ENCODE results near the gene FOXO6.
A peak's percentile ranks its signal among the peaks of the same experiment; 100 is the strongest.

FOXO6 gene

GRCh38 chr1:41386196-41386663 lies 25.0 kb downstream of the FOXO6 start:
- DNase-seq = peak; percentile 72

- DNase-seq = peak; percentile 90
Observed at GRCh38 chr1:41387667-41388091, 26.4 kb downstream of the FOXO6 start.

GRCh38 chr1:41388510-41388909 lies 27.3 kb downstream of the FOXO6 start:
- DNase-seq = no peak

- no peak for DNase-seq
Observed at GRCh38 chr1:41389009-41389408, 27.8 kb downstream of the FOXO6 start.

GRCh38 chr1:41390166-41390565 lies 28.9 kb downstream of the FOXO6 start:
- DNase-seq = no peak

GRCh38 chr1:41390573-41390972 lies 29.3 kb downstream of the FOXO6 start:
- no peak for DNase-seq

- DNase-seq = no peak
Observed at GRCh38 chr1:41391834-41392527, 30.7 kb downstream of the FOXO6 start.

GRCh38 chr1:41392528-41392924 lies 31.3 kb downstream of the FOXO6 start:
- DNase-seq = no peak

- no peak for DNase-seq
Observed at GRCh38 chr1:41393716-41394368, 32.6 kb downstream of the FOXO6 start.

- no peak for DNase-seq
Observed at GRCh38 chr1:41394369-41394744, 33.1 kb downstream of the FOXO6 start.

GRCh38 chr1:41394959-41395956 lies 34.0 kb downstream of the FOXO6 start:
- DNase-seq = peak; percentile 83

GRCh38 chr1:41396084-41396483 lies 34.9 kb downstream of the FOXO6 start:
- no peak for DNase-seq

- no peak for DNase-seq
Observed at GRCh38 chr1:41397020-41397419, 35.8 kb downstream of the FOXO6 start.

GRCh38 chr1:41397753-41398330 lies 36.6 kb downstream of the FOXO6 start:
- no peak for DNase-seq

GRCh38 chr1:41399145-41399795 lies 38.0 kb downstream of the FOXO6 start:
- peak; percentile 81 for DNase-seq

- DNase-seq = no peak
Observed at GRCh38 chr1:41400225-41400624, 39.0 kb downstream of the FOXO6 start.

- DNase-seq = no peak
Observed at GRCh38 chr1:41401899-41402298, 40.7 kb downstream of the FOXO6 start.

- DNase-seq = peak; percentile 93
Observed at GRCh38 chr1:41404308-41404761, 43.1 kb downstream of the FOXO6 start.

GRCh38 chr1:41407664-41408252 lies 46.5 kb downstream of the FOXO6 start:
- DNase-seq = no peak

- DNase-seq = no peak
Observed at GRCh38 chr1:41408691-41409090, 47.5 kb downstream of the FOXO6 start.

GRCh38 chr1:41409825-41410224 lies 48.6 kb downstream of the FOXO6 start:
- DNase-seq = no peak

- DNase-seq = no peak
Observed at GRCh38 chr1:41410462-41410861, 49.2 kb downstream of the FOXO6 start.

Measured in eye (tissue), 1 donor.